SU-DHL-6 (cell line): ENCODE results near the gene ZNF439.

Experiments
- H2AFZ ChIP-seq: fragments of 200-600 bp; sonication (generic); 2 replicates; pipeline ENCODE4 v1.6.1; 2014; ENCODE audit warnings: low read depth, mild to moderate bottlenecking, moderate library complexity, mixed read lengths, antibody characterized with exemption, low read length; ENCODE audit not compliant: severe bottlenecking
- H3F3A ChIP-seq: fragments of 200-600 bp; shearing (Covaris generic); 2 replicates; pipeline ENCODE4 v1.6.0; 2016; ENCODE audit warnings: antibody characterized with exemption, mild to moderate bottlenecking; ENCODE audit not compliant: insufficient read depth
- H3K27ac ChIP-seq: fragments of 200-600 bp; sonication (generic); 2 replicates; pipeline ENCODE4 v1.5.1; 2016; ENCODE audit warnings: low read depth, mild to moderate bottlenecking, low read length, moderate library complexity, mixed read lengths
- H3K27me3 ChIP-seq: fragments of 200-600 bp; sonication (generic), shearing (Covaris generic); 2 replicates; pipeline ENCODE4 v1.6.0; 2014; ENCODE audit warnings: mild to moderate bottlenecking, low read length
- H3K36me3 ChIP-seq: fragments of 200-600 bp; sonication (generic); 2 replicates; pipeline ENCODE4 v1.6.1; 2014; ENCODE audit warnings: mild to moderate bottlenecking, low read length, mixed read lengths
- H3K4me2 ChIP-seq: fragments of 300-600, 200-600 bp; shearing (Covaris generic), sonication (generic); 2 replicates; pipeline ENCODE4 v1.6.0; 2014; ENCODE audit warnings: low read length, low read depth, mild to moderate bottlenecking; ENCODE audit not compliant: poor library complexity, severe bottlenecking
- H3K4me3 ChIP-seq: fragments of 200-600 bp; sonication (generic); 2 replicates; pipeline ENCODE4 v1.5.1; 2014; ENCODE audit warnings: antibody characterized with exemption, low read length, mild to moderate bottlenecking, mixed read lengths; ENCODE audit not compliant: insufficient read depth, poor library complexity, severe bottlenecking
- H3K79me2 ChIP-seq: fragments of 200-600 bp; sonication (generic); 2 replicates; pipeline ENCODE4 v1.6.1; 2014; ENCODE audit warnings: mild to moderate bottlenecking, low read length, moderate library complexity; ENCODE audit not compliant: insufficient read depth
- H3K9ac ChIP-seq: fragments of 200-600 bp; sonication (generic); 2 replicates; pipeline ENCODE4 v1.7.0; 2014; ENCODE audit warnings: mild to moderate bottlenecking, low read length
- H3K9me2 ChIP-seq: fragments of 200-600 bp; sonication (generic); replicated peaks from 2 replicates; pipeline ENCODE4 v1.6.1; 2014; ENCODE audit warnings: low read length; ENCODE audit not compliant: insufficient read depth
- H3K9me3 ChIP-seq: fragments of 200-600 bp; sonication (generic); 2 replicates; pipeline ENCODE4 v1.6.1; 2014; ENCODE audit warnings: low read length, mixed read lengths; ENCODE audit not compliant: insufficient read depth
- H4K20me1 ChIP-seq: fragments of 200-600 bp; sonication (generic); 2 replicates; pipeline ENCODE4 v1.6.1; 2014; ENCODE audit warnings: low read depth, mild to moderate bottlenecking, antibody characterized with exemption, low read length, moderate library complexity, mixed read lengths
- CTCF ChIP-seq: fragments of 200-600 bp; sonication (generic); IDR thresholded peaks from one replicate; pipeline ENCODE4 v1.5.1; 2017; ENCODE audit warnings: antibody characterized with exemption, mild to moderate bottlenecking, low read length, moderate library complexity; ENCODE audit not compliant: insufficient read depth, poor library complexity, severe bottlenecking
- EZH2phosphoT487 ChIP-seq: fragments of 200-600 bp; sonication (generic), shearing (Covaris generic); conservative IDR thresholded peaks from 2 replicates; pipeline ENCODE4 v1.6.1; 2018; ENCODE audit warnings: mild to moderate bottlenecking, antibody characterized with exemption, low read length, moderate library complexity, mixed read lengths

Gene ZNF439

DNA sequence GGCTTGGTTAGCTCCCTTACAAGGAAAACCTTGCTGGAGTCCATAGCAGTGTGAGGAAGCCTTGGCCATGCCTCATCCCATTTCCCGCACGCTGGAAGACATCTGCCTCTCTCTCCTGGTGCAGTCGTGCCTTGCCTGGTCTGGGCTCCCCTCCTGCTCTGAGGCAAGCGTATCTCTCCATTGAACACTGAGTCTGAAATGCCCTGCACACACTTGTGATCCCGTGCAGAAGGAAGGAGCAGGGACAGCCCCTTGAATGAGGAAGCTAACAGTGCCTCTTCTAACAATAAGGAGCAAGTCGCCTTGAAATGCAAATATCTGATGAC, 34.9 kb upstream of the ZNF439 start:
- Histone ChIP-seq H3K9ac (peak overlapping the region; percentile 81), H4K20me1 (no peaks in the 10 kb centered on the region), H3F3A (no peaks in the 10 kb centered on the region; the same call in 1 of the 2 replicates), H3K4me3 (peak overlapping the region; percentile 94), H3K27ac (no peak overlapping the region), H3K4me2 (peak overlapping the region; percentile 74), H3K36me3 (no peaks in the 10 kb centered on the region), H3K27me3 (no peaks in the 10 kb centered on the region), H3K9me3 (no peaks in the 10 kb centered on the region), H3K9me2 (no peaks in the 10 kb centered on the region), H2AFZ (peak overlapping the region; percentile 87), H3K79me2 (0 out of 2 replicates have a peak, but pooled peaks cover 7% of the 10 kb centered on the region)
- no peak for TF ChIP-seq CTCF
- no peak for TF ChIP-seq EZH2phosphoT487

- Histone ChIP-seq H3K4me2 (peak within 1 kb of the TSS; percentile 74), H3K4me3 (peak within 1 kb of the TSS; percentile 94), H3K27me3 (no peaks in the 10 kb centered on the region), H3K79me2 (peaks cover 7% of the 10 kb centered on the region; the same call in 1 of the 2 replicates), H3K9ac (peak within 1 kb of the TSS; percentile 81), H3K9me3 (no peaks in the 10 kb centered on the region), H2AFZ (peak within 1 kb of the TSS; percentile 87), H3K36me3 (no peaks in the 10 kb centered on the region), H3K27ac (peak within 1 kb of the TSS; percentile 30; the same call in 1 of the 2 replicates), H4K20me1 (no peaks in the 10 kb centered on the region), H3K9me2 (no peaks in the 10 kb centered on the region), H3F3A (no peaks in the 10 kb centered on the region; the same call in 1 of the 2 replicates)
- TF ChIP-seq EZH2phosphoT487: no peak
- TF ChIP-seq CTCF: no peak
Measured at GRCh38 chr19:11814029-11814699, 34.4 kb upstream of the ZNF439 start, which contains the start of gene ZNF440. ZNF440 (plus strand) TSS chr19:11814273; CDS start chr19:11814448, 175 bp downstream.

DNA sequence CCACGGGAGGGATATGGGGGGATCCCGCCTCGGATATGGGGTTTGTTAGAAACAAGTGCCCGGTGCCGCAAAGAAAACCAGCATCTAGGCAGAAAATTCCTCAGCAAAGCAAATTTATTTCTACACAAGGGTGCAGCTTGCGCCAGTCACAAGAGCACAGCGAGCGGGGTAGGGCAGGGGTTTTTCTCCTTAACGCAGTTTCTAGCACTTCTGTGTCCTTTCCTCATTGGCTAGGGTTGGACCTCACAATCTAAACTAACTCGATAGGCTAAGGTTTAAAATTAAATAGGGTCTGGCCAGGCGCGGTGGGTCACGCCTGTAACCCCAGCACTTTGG, 33.9 kb upstream of the ZNF439 start:
- TF ChIP-seq EZH2phosphoT487 (no peak), CTCF (no peak)
- peak overlapping the region; percentile 74 for H3K4me2 ChIP-seq
- no peaks in the 10 kb centered on the region for H3K27me3 ChIP-seq
- H3K27ac ChIP-seq: no peak overlapping the region
- H2AFZ ChIP-seq: peak overlapping the region; percentile 87
- no peaks in the 10 kb centered on the region; the same call in 1 of the 2 replicates for H3F3A ChIP-seq
- no peaks in the 10 kb centered on the region for H3K9me3 ChIP-seq
- peak overlapping the region; percentile 81 for H3K9ac ChIP-seq
- H3K4me3 ChIP-seq: peak overlapping the region; percentile 94
- no peaks in the 10 kb centered on the region for H3K36me3 ChIP-seq
- H4K20me1 ChIP-seq: no peaks in the 10 kb centered on the region
- H3K79me2 ChIP-seq: peaks cover 7% of the 10 kb centered on the region; the same call in 1 of the 2 replicates
- H3K9me2 ChIP-seq: no peaks in the 10 kb centered on the region
